GM12801 (cell line): Measurements from ENCODE around the gene MRPL3.

Source experiments
- TF ChIP-seq, protein P1 (sequence below): IDR thresholded peaks from one replicate; pipeline ENCODE4 v1.5.1; 2011; ENCODE audit warnings: control low read depth; ENCODE audit not compliant: insufficient read length; ENCODE audit errors: extremely low read depth

Gene MRPL3

GRCh38 chr3:131502530-131503319 lies at the start of gene MRPL3:
Gene MRPL3 (minus strand): TSS chr3:131502971. CDS start chr3:131502821, 150 bp downstream.
- TF ChIP-seq, protein P1, sequence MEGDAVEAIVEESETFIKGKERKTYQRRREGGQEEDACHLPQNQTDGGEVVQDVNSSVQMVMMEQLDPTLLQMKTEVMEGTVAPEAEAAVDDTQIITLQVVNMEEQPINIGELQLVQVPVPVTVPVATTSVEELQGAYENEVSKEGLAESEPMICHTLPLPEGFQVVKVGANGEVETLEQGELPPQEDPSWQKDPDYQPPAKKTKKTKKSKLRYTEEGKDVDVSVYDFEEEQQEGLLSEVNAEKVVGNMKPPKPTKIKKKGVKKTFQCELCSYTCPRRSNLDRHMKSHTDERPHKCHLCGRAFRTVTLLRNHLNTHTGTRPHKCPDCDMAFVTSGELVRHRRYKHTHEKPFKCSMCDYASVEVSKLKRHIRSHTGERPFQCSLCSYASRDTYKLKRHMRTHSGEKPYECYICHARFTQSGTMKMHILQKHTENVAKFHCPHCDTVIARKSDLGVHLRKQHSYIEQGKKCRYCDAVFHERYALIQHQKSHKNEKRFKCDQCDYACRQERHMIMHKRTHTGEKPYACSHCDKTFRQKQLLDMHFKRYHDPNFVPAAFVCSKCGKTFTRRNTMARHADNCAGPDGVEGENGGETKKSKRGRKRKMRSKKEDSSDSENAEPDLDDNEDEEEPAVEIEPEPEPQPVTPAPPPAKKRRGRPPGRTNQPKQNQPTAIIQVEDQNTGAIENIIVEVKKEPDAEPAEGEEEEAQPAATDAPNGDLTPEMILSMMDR: no peak

DNA sequence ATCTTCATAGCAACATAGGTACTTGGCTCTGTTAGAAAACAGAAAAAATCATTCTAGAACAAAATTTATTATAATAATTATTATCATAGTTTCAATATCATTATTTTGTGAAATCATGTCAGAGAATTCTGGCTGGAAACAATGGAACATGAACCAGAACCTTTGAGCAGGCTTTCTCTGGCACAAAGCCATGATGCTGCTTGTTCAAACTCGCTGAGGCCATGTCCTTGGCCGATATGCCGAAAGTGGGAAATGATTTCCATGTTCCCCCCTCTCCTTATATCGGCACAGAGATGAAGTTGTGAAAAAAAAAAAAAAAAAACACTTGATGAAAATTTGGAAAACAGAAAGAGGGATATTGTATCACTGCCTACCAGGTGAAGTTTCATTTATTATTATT lies 49.0 kb upstream of the MRPL3 start:
- TF ChIP-seq, protein P1: no peak

- TF ChIP-seq, protein P1: no peak
These were observed 48.0 kb upstream of the MRPL3 start for GRCh38 chr3:131550562-131551465.

- TF ChIP-seq, protein P1: no peak
These were observed 46.6 kb upstream of the MRPL3 start for GRCh38 chr3:131549340-131549739.

DNA sequence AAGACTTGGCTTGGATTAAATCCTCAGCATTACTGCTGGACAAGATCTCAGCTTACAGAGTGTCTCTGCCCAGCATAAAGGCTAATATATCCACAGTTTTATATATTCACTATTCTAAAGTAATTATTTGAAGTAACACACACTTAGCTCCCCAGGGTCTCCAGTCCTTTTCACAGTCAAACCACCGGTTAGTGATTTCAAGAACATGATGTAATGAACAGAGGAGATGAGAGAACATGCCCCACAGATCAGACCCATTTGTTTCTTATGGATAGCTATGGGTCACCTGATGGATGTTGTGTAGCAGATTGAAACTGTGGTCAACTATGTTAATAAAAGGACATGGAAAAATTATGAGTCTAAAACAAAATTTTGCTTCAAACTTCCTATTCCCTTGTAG lies 44.8 kb upstream of the MRPL3 start:
- TF ChIP-seq, protein P1: no peak

DNA sequence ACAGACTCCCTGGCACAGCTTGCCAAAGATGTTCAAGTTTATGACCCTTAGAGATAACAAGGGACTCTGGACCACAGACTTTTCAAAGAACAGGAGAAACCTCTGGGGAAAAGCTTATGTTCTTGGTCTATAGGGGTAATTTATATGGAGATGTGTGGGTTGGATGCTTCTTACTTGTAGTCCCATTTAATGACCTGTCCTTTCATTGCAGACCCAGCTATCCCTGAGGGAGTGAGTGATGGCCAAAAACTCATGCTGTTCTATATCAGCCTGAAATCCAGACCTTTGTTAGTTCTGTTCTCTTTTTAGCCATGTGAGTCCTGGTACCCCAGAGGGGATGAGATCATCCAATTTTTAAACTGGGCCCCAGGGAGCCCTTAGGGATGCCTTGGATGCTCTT lies 43.7 kb upstream of the MRPL3 start:
- TF ChIP-seq, protein P1: no peak

DNA sequence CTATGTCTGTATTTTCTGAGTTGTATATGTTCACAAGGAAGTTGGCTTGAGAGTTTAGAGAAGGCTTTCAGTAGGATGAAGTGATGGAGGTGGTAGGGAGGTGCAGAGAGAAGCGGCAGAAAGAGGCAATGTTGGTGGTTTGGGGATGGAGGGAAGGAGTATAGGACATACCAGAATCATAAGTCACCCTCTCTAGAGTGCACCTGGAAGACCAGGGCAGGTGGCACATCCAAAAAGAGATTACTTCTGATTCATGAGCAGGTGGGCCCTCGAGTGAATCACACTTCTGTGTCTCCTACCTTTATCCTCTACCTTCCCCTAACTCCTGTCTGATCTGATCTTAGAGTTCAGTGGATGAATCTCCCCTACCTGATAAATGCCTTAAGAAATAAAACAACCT lies 41.8 kb upstream of the MRPL3 start:
- TF ChIP-seq, protein P1: no peak
